ENCODE measurements around the gene BFAR.
"Not testable (repeated sequence)": the region's sequence is repeated elsewhere in the genome, so short reads cannot be mapped to it uniquely, and the experiment has no call there.

GRCh38 chr16:14703156-14704011, 70.6 kb downstream of the BFAR start, which contains the start of gene NPIPA3:
- not testable (repeated sequence) for TF ChIP-seq POLR2A (IDR thresholded peaks at IDR 0.05; ENCODE audit: low read length); NR3C1 (IDR thresholded peaks at IDR 0.05); RAD21 (conservative IDR thresholded peaks at IDR 0.05 in 1 of 2, IDR thresholded peaks at IDR 0.05 in 1 of 2); FOSL2 (IDR thresholded peaks at IDR 0.05); FOSL2 (CRISPR knock-in tag; IDR thresholded peaks at IDR 0.05); MAX (IDR thresholded peaks at IDR 0.05); MYC (IDR thresholded peaks at IDR 0.05; ENCODE audit: borderline replicate concordance, low read length); CTCF (IDR thresholded peaks at IDR 0.05); JUN (IDR thresholded peaks at IDR 0.05)

Measured in A549 (cell line).